K562 (cell line): ENCODE data around the gene ENSA. TPM values are rescaled to one million over a fixed set of nuclear protein-coding genes. Genes with fewer than 3 reads are reported as not detected.
A peak's percentile ranks its signal among the peaks of the same experiment; 100 is the strongest.

Experiments
- ATAC-seq: fragments of 200-7000 bp; cut with Tn5 transposase; 3 replicates; pipeline ENCODE4 v1.9.1; 2020; ENCODE audit warnings: moderate library complexity
- BruUV-seq: library from RNA; stranded (reverse); fragments of 400-500 nt; replicated peaks from 2 replicates; lab custom pipeline; 2021; lab: Mats Ljungman, UMichigan
- CTCF ChIA-PET: fragments of 300-600 bp; formaldehyde crosslinking; extraction: SDS; loops from one replicate; lab custom pipeline; 2021; ENCODE audit warnings: low intra/inter-chr PET ratio; lab: Yijun Ruan, JAX
- POLR2A ChIA-PET: fragments of 300-600, 350-650 bp; sonication (Branson Sonifier 250); formaldehyde crosslinking; extraction: SDS; loops from one replicate; lab custom pipeline; 2021; ENCODE audit warnings: antibody characterized with exemption, inconsistent platforms; lab: Yijun Ruan, JAX
- DNase-seq, 4 experiments: peaks; one replicate each; pipeline versions ENCODE4 v3.0.0 to v3.0.0-alpha.2; 2011 to 2018; ENCODE audit warnings: low spot score in 3 of 4, mixed read lengths in 3 of 4; ENCODE audit errors: extremely low read depth in 1 of 4
- FAIRE-seq: peaks from 2 replicates; lab custom pipeline; 2011; peaks lifted over from hg19 to GRCh38; lab: Jason Lieb, UNC
- H2AFZ ChIP-seq: 2 replicates; pipeline ENCODE4 v1.6.0; 2011; ENCODE audit warnings: low read depth, low read length, control low read depth, inconsistent platforms
- H3K27ac ChIP-seq: fragments of 200-600 bp; 3 replicates; pipeline ENCODE4 v1.8.0; 2011; ENCODE audit warnings: low read depth, mild to moderate bottlenecking, control low read depth, inconsistent platforms, low read length, moderate library complexity, mixed read lengths; ENCODE audit errors: extremely low read depth
- H3K27me3 ChIP-seq, 2 experiments: fragments of 300-600 bp in 1 of 2; 2 replicates in 1 of 2; 3 replicates in 1 of 2; pipeline versions ENCODE4 v1.6.0 to v1.8.0; 2011; ENCODE audit warnings: inconsistent platforms in 2 of 2, low read length in 2 of 2, mild to moderate bottlenecking in 1 of 2, mixed read lengths in 1 of 2, moderate library complexity in 1 of 2; ENCODE audit not compliant: control insufficient read depth in 2 of 2, insufficient read depth in 2 of 2
- H3K36me3 ChIP-seq: fragments of 300-600 bp; 3 replicates; pipeline ENCODE4 v1.8.0; 2011; ENCODE audit warnings: mild to moderate bottlenecking, low read length, inconsistent platforms; ENCODE audit not compliant: control insufficient read depth, insufficient read depth
- H3K4me1 ChIP-seq, 2 experiments: fragments of 200-600 bp in 1 of 2; replicated peaks in 1 of 2; 2 replicates in 1 of 2; 3 replicates in 1 of 2; pipeline versions ENCODE4 v1.5.1 to v1.8.0; 2011; ENCODE audit warnings: inconsistent platforms in 2 of 2, low read length in 2 of 2, mild to moderate bottlenecking in 1 of 2, mixed read lengths in 1 of 2, moderate library complexity in 1 of 2; ENCODE audit not compliant: control insufficient read depth in 2 of 2, insufficient read depth in 2 of 2
- H3K4me2 ChIP-seq: 2 replicates; pipeline ENCODE4 v1.6.1; 2011; ENCODE audit warnings: low read length, control low read depth, inconsistent platforms, mixed read lengths; ENCODE audit not compliant: insufficient read depth
- H3K4me3 ChIP-seq: fragments of 200-600 bp; sonication (generic), shearing (Covaris generic); 2 replicates; pipeline ENCODE4 v1.5.1; 2016; ENCODE audit warnings: control low read depth, inconsistent platforms
- H3K79me2 ChIP-seq: fragments of 200-600 bp; 3 replicates; pipeline ENCODE4 v1.8.0; 2011; ENCODE audit warnings: low read length, inconsistent platforms; ENCODE audit not compliant: control insufficient read depth, insufficient read depth
- H3K9ac ChIP-seq, 2 experiments: 2 replicates each; pipeline versions ENCODE4 v1.6.0 to v1.6.1; 2011; ENCODE audit warnings: low read depth in 2 of 2, low read length in 2 of 2, control low read depth in 1 of 2, inconsistent platforms in 1 of 2, mild to moderate bottlenecking in 1 of 2, mixed read lengths in 1 of 2; ENCODE audit not compliant: insufficient read depth in 1 of 2
- H3K9me1 ChIP-seq: one replicate; pipeline ENCODE4 v1.6.0; 2011; ENCODE audit warnings: inconsistent platforms, mild to moderate bottlenecking, low read length, moderate library complexity; ENCODE audit not compliant: control insufficient read depth, insufficient read depth
- H3K9me3 ChIP-seq: replicated peaks from 2 replicates; pipeline ENCODE4 v1.5.1; 2011; ENCODE audit warnings: low read depth, low read length, inconsistent platforms; ENCODE audit not compliant: control insufficient read depth, insufficient read depth
- H4K20me1 ChIP-seq: replicated peaks from 2 replicates; pipeline ENCODE4 v1.6.1; 2011; ENCODE audit warnings: low read length, inconsistent platforms, mixed read lengths; ENCODE audit not compliant: control insufficient read depth, insufficient read depth
- C11orf30 ChIP-seq: fragments of 450-650 bp; IDR thresholded peaks from 2 replicates; pipeline ENCODE4 v1.6.1; 2016; ENCODE audit warnings: low read depth, mild to moderate bottlenecking
- ILK ChIP-seq: fragments of 450-650 bp; IDR thresholded peaks from 2 replicates; pipeline ENCODE4 v1.6.1; 2016; ENCODE audit warnings: missing genetic modification characterization, low read depth, mild to moderate bottlenecking, missing compliant biosample characterization, moderate library complexity, borderline replicate concordance
- MAFF ChIP-seq: IDR thresholded peaks from 2 replicates; pipeline ENCODE4 v1.6.1; 2012; ENCODE audit warnings: low read length, improper control_type of control experiment
- PHF20 ChIP-seq: fragments of 450-650 bp; IDR thresholded peaks from 2 replicates; pipeline ENCODE4 v1.6.1; 2018; ENCODE audit not compliant: partially characterized antibody
- POLR2A ChIP-seq: fragments of 450-650 bp; conservative IDR thresholded peaks from 2 replicates; pipeline ENCODE4 v1.6.1; 2016
- ZNF274 ChIP-seq: IDR thresholded peaks from 2 replicates; pipeline ENCODE4 v1.6.1; 2011; ENCODE audit warnings: low read depth, mild to moderate bottlenecking, low read length, moderate library complexity, borderline replicate concordance
- ZNF316 ChIP-seq: fragments of 450-650 bp; IDR thresholded peaks from 2 replicates; pipeline ENCODE4 v1.6.1; 2016
- ZNF764 ChIP-seq: fragments of 250-450 bp; sonication (Bioruptor Pico); IDR thresholded peaks from 2 replicates; pipeline ENCODE4 v1.4.0; 2020; ENCODE audit warnings: low read depth, mild to moderate bottlenecking, moderate library complexity
- WGBS: fragments of 100-300 bp; shearing (Covaris generic); methylation state at CpG from one replicate; pipeline ENCODE4 v1.1.6; 2016; ENCODE audit warnings: low coverage, mixed read lengths; ENCODE audit not compliant: insufficient coverage; ENCODE audit errors: missing lambda C conversion rate; 5-methylcytosine and 5-hydroxymethylcytosine counted together
- in situ Hi-C: fragments of 300-500 bp; cut with MboI; formaldehyde crosslinking; loops from 4 replicates; pipeline ENCODE4 v1.15.0; 2018; ENCODE audit warnings: inconsistent platforms, mixed read lengths
- intact Hi-C: fragments of 100-400 bp; cut with micrococcal nuclease; formaldehyde crosslinking; loops from 2 replicates; pipeline ENCODE4 v1.14.2; 2022
- polyA plus RNA-seq, 8 experiments: library from polyadenylated mRNA; depleted of rRNA in 4 of 8; stranded (reverse) in 5 of 8; unstranded in 3 of 8; fragments of >200 nt; fragmentation: Nextera tagmentation in 2 of 8; fragmentation: Illumina TruSeq in 1 of 8; extraction: Ambion mirVana in 2 of 8; extraction: Trizol in 1 of 8; gene quantifications; 2 replicates each; pipeline versions ENCODE4 v1.2.1 to v1.2.3, GENCODE V29; 2011 to 2014; ENCODE audit warnings: inconsistent platforms in 1 of 8, missing spikeins in 1 of 8
- total RNA-seq, 7 experiments: library from RNA; depleted of rRNA in 6 of 7; stranded (reverse); fragments of >200 nt in 6 of 7; fragmentation: Illumina TruSeq in 2 of 7; extraction: Trizol in 2 of 7; gene quantifications; 2 replicates each; pipeline versions ENCODE4 v1.2.1 to v1.2.3, GENCODE V29; 2011 to 2021; ENCODE audit warnings: low replicate concordance in 1 of 7
- TF ChIP-seq, protein P1 (sequence below): fragments of 250-450 bp; sonication (Bioruptor Pico); IDR thresholded peaks from 2 replicates; pipeline ENCODE4 v1.5.0; 2020; ENCODE audit warnings: mild to moderate bottlenecking, borderline replicate concordance
- TF ChIP-seq, protein P2 (sequence below): IDR thresholded peaks from 2 replicates; pipeline ENCODE4 v1.6.1; 2016; ENCODE audit warnings: missing genetic modification characterization, missing compliant biosample characterization

ENSA gene
- total and polyA plus RNA-seq, 9 of the 15 experiments (the other 6 are each of a cell fraction or from before 2014, with no cell fraction given), result 68.1 to 605 (median 188) TPM

- ChIA-PET CTCF (no interaction called here), POLR2A (interaction anchor here (1.2 to 1.4 kb wide), 2 partner anchors 8 to 18 kb away, joined by 4 read pairs; partner anchors contain the start of gene GOLPH3L)
These were observed 49.6 kb upstream of the ENSA start for GRCh38 chr1:150678988-150679387.

More at GRCh38 chr1:150678988-150679387, 49.6 kb upstream of the ENSA start:
- no peaks in the 10 kb centered on the region for H3K4me1 ChIP-seq
- H3K79me2 ChIP-seq, result no peaks in the 10 kb centered on the region; the same call in 2 of the 3 replicates
- H4K20me1 ChIP-seq, result no peaks in the 10 kb centered on the region
- whole genome bisulfite sequencing, result 100% methylated on average over 1 of the region's 1 CpG
- BruUV-seq, result no TSS peak
- TF ChIP-seq MAFF (0 out of 2 replicates have a peak, but pooled peaks have one; percentile 13), ZNF274 (no peak), ZNF316 (peak; percentile 82), C11orf30 (peak; percentile 62; the same call in 1 of the 2 replicates), PHF20 (no peak), ILK (tag) (no peak), POLR2A (no peak), ZNF764 (CRISPR knock-in tag) (no peak)
- TF ChIP-seq, protein P1, sequence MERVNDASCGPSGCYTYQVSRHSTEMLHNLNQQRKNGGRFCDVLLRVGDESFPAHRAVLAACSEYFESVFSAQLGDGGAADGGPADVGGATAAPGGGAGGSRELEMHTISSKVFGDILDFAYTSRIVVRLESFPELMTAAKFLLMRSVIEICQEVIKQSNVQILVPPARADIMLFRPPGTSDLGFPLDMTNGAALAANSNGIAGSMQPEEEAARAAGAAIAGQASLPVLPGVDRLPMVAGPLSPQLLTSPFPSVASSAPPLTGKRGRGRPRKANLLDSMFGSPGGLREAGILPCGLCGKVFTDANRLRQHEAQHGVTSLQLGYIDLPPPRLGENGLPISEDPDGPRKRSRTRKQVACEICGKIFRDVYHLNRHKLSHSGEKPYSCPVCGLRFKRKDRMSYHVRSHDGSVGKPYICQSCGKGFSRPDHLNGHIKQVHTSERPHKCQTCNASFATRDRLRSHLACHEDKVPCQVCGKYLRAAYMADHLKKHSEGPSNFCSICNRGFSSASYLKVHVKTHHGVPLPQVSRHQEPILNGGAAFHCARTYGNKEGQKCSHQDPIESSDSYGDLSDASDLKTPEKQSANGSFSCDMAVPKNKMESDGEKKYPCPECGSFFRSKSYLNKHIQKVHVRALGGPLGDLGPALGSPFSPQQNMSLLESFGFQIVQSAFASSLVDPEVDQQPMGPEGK, result no peak
- TF ChIP-seq, protein P2, sequence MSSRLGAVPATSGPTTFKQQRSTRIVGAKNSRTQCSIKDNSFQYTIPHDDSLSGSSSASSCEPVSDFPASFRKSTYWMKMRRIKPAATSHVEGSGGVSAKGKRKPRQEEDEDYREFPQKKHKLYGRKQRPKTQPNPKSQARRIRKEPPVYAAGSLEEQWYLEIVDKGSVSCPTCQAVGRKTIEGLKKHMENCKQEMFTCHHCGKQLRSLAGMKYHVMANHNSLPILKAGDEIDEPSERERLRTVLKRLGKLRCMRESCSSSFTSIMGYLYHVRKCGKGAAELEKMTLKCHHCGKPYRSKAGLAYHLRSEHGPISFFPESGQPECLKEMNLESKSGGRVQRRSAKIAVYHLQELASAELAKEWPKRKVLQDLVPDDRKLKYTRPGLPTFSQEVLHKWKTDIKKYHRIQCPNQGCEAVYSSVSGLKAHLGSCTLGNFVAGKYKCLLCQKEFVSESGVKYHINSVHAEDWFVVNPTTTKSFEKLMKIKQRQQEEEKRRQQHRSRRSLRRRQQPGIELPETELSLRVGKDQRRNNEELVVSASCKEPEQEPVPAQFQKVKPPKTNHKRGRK (tag), result no peak
- peaks cover 6% of the 10 kb centered on the region; the same call in 1 of the 3 replicates for H3K36me3 ChIP-seq
- no peaks in the 10 kb centered on the region for H3K9me3 ChIP-seq
- H3K4me2 ChIP-seq, result no peak overlapping the region
- no peaks in the 10 kb centered on the region for H3K27me3 ChIP-seq
- ATAC-seq, result no peak
- no peak for FAIRE-seq
- no peak overlapping the region for H3K4me3 ChIP-seq
- no peak overlapping the region for H3K9ac ChIP-seq
- no peak for DNase-seq
- no peak overlapping the region for H3K27ac ChIP-seq
- no peak overlapping the region for H2AFZ ChIP-seq
- intact Hi-C loops (no loop called here), in situ Hi-C loops (no loop called here)
- no peaks in the 10 kb centered on the region for H3K9me1 ChIP-seq
